OCI-LY1 (cell line): ENCODE results near the gene SCLT1.

Source experiments
- CTCF ChIP-seq: fragments of 200-600 bp; sonication (generic), shearing (Covaris generic); IDR thresholded peaks from 2 replicates; pipeline ENCODE4 v1.5.1; 2017; ENCODE audit warnings: mild to moderate bottlenecking, antibody characterized with exemption, low read length, moderate library complexity, mixed read lengths
- EZH2 ChIP-seq: fragments of 200-600 bp; sonication (generic), shearing (Covaris generic); IDR thresholded peaks from 2 replicates; pipeline ENCODE4 v1.8.0; 2017; ENCODE audit warnings: borderline replicate concordance, mixed run types, mild to moderate bottlenecking, antibody characterized with exemption, low read length, moderate library complexity, mixed read lengths

- no peak for TF ChIP-seq CTCF
- TF ChIP-seq EZH2 = no peak
Observed at GRCh38 chr4:129040471-129040870, 52.9 kb downstream of the SCLT1 start.
